Lung microvascular endothelial cell (primary cell): ENCODE data around the gene FBXO10. TPM values are rescaled to one million over a fixed set of nuclear protein-coding genes. Genes with fewer than 3 reads are reported as not detected.
"Not testable (repeated sequence)": the region's sequence is repeated elsewhere in the genome, so short reads cannot be mapped to it uniquely, and the experiment has no call there.

Experiments used
- DNase-seq, 2 donors: peaks; one replicate each; pipeline versions ENCODE4 v3.0.0 to v3.0.0-alpha.2; 2010; ENCODE audit warnings: low read depth in 2 of 2
- total RNA-seq: library from RNA; depleted of rRNA; stranded (reverse); fragments of >200 nt; gene quantifications from 2 replicates; pipeline ENCODE4 v1.2.1, GENCODE V29; 2014

The FBXO10 gene
- total RNA-seq, result 9.8 and 13.3 TPM in 2 replicates

- DNase-seq, result peak; percentile 76 to 77
Measured at GRCh38 chr9:37575921-37576721, at the start of gene FBXO10. TSS of gene FBXO10 (minus strand) at chr9:37576380. CDS start at chr9:37541768, 34,612 bp downstream.

- no peak for DNase-seq
Measured at GRCh38 chr9:37625758-37626147, 49.6 kb upstream of the FBXO10 start.

GRCh38 chr9:37625036-37625757 is 49.0 kb upstream of the FBXO10 start:
- no peak for DNase-seq

- DNase-seq, result no peak
Measured at GRCh38 chr9:37624073-37624472, 47.9 kb upstream of the FBXO10 start.

- no peak for DNase-seq
Measured at GRCh38 chr9:37623267-37623666, 47.1 kb upstream of the FBXO10 start.

- no peak for DNase-seq
Measured at GRCh38 chr9:37622462-37622861, 46.3 kb upstream of the FBXO10 start.

- no peak for DNase-seq
Measured at GRCh38 chr9:37621273-37622121, 45.3 kb upstream of the FBXO10 start.

GRCh38 chr9:37620396-37620795 is 44.2 kb upstream of the FBXO10 start:
- no peak for DNase-seq

- DNase-seq, result no peak
Measured at GRCh38 chr9:37619806-37620205, 43.6 kb upstream of the FBXO10 start.

- DNase-seq, result no peak
Measured at GRCh38 chr9:37618817-37619216, 42.6 kb upstream of the FBXO10 start.

- DNase-seq, result peak in 1 of 2 donors; percentile 36
Measured at GRCh38 chr9:37617832-37618231, 41.7 kb upstream of the FBXO10 start.

- DNase-seq, result no peak
Measured at GRCh38 chr9:37617161-37617560, 41.0 kb upstream of the FBXO10 start.

- no peak for DNase-seq
Measured at GRCh38 chr9:37611961-37612360, 35.8 kb upstream of the FBXO10 start.

- DNase-seq, result no peak
Measured at GRCh38 chr9:37611014-37611413, 34.8 kb upstream of the FBXO10 start.

GRCh38 chr9:37609735-37610397 is 33.7 kb upstream of the FBXO10 start:
- DNase-seq, result no peak

- DNase-seq, result no peak
Measured at GRCh38 chr9:37608250-37608649, 32.1 kb upstream of the FBXO10 start.

GRCh38 chr9:37604296-37604695 is 28.1 kb upstream of the FBXO10 start:
- DNase-seq, result no peak

- no peak for DNase-seq
Measured at GRCh38 chr9:37602817-37603216, 26.6 kb upstream of the FBXO10 start.

GRCh38 chr9:37602061-37602460 is 25.9 kb upstream of the FBXO10 start:
- DNase-seq, result not testable (repeated sequence)

- no peak for DNase-seq
Measured at GRCh38 chr9:37596504-37596903, 20.3 kb upstream of the FBXO10 start.

- no peak for DNase-seq
Measured at GRCh38 chr9:37593883-37594448, 17.8 kb upstream of the FBXO10 start.
